ENCODE results near the gene AMPD3. TPM values are rescaled to one million over a fixed set of nuclear protein-coding genes. Genes with fewer than 3 reads are reported as not detected.

Gene AMPD3
- 20.1 TPM for total RNA-seq

DNA sequence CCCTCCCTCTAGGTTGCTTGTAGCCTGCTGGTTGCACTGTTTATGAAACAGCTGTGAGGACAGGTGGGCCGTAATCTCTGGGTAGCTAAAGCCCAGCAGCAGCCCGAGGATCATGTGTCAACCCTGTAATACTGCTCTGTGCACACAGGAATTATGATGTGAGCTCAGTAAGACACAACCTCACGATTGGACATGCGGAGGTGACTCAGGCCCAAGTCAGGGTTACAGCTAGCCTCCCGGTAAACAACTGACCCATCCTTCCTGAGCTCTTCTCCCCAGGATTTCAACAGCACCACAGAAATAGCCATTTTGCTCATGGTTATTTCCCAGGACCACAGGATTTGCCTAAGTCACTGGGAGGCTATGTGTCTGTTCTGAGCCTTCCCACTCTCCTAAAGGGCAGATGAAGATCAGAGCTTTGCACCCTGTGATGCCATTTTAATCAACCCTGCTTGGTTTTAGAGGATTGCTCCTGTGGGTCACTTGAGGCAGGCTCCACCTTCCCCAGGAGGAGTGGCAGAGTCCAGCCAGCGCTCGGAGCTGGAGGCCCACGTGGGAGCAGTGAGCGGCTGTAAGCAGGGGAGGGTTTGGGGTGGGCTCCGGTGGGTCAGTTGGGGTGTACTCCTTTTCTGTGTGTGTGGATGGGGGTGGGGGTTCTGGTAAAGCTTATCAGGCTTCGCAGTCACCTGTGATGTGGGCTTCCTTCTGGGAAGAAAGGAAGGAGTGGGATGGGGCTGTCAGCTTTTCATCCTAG lies at the start of gene AMPD3:
AMPD3 (plus strand) TSS at position 387 of the 754 bp plus-strand sequence. CDS start 6,256 bp downstream, outside the sequence.
- peak within 1 kb of the TSS; percentile 49 for H3K4me3 ChIP-seq (ENCODE audit: low read length)
- no peaks in the 10 kb centered on the region for H3K9me3 ChIP-seq (ENCODE audit: low read depth, low read length)
- no peaks in the 10 kb centered on the region for H3K27me3 ChIP-seq (ENCODE audit: insufficient read depth, low read length)
- peaks cover 78% of the 10 kb centered on the region for H3K4me1 ChIP-seq (ENCODE audit: insufficient read depth, low read length)

DNA sequence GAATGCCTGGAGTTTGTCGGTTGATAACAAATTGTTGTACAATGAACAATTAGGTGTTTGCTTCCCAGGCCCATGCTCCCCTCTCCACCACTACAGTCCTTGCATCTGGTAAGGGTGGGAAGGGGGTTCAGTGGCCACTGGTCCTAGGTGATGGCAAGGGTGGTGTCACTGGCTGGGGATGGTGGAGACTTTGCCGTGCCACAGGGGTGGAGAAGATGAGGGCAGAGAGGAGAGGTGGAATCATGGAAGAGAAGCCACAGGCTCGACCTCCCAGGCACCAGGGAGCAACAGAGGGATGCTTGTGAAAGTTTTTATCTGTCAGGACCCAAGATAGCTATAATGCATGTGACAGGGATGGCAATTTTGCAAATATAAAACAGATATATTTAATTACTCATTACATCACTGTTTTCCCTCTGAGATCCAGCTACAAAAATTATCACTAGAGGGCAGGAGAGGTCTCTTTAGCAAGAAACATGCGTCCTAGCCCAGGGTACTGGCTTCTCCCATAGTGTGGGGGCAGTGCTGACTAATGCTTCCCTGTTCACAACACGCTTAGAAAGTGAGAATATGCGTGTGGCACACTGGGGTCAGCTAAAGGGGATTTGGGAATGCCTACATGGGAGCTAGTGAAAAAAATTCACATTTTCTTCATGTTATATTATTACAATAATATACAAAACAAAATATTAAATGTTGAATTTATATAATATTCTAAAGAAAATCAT lies 49.0 kb upstream of the AMPD3 start:
- no peaks in the 10 kb centered on the region for H3K27me3 ChIP-seq (ENCODE audit: insufficient read depth, low read length)
- no peaks in the 10 kb centered on the region for H3K9me3 ChIP-seq (ENCODE audit: low read depth, low read length)
- H3K4me3 ChIP-seq (ENCODE audit: low read length) = no peak overlapping the region
- H3K4me1 ChIP-seq (ENCODE audit: insufficient read depth, low read length) = peaks cover 39% of the 10 kb centered on the region

DNA sequence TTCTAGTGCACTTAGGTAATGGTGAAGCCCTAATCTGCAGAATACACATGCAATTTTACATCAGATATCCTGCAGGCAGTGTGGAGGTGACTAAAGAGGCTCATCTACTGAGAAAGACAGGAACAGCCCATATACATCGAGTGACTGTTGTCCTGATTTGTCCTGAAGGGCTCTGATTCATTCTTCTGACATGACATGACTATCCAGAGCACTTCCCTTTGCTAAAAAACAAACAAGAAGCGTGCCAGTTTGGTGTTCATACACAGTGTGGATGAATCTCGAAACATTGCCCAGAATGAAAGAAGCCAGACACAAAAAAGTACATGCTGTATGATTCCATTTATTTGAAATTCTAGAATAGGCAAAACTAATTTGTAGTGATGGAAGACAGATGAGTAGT lies 48.0 kb upstream of the AMPD3 start:
- Histone ChIP-seq H3K27me3 (ENCODE audit: insufficient read depth, low read length) (no peaks in the 10 kb centered on the region), H3K4me3 (ENCODE audit: low read length) (no peak overlapping the region), H3K4me1 (ENCODE audit: insufficient read depth, low read length) (peaks cover 29% of the 10 kb centered on the region), H3K9me3 (ENCODE audit: low read depth, low read length) (no peaks in the 10 kb centered on the region)

DNA sequence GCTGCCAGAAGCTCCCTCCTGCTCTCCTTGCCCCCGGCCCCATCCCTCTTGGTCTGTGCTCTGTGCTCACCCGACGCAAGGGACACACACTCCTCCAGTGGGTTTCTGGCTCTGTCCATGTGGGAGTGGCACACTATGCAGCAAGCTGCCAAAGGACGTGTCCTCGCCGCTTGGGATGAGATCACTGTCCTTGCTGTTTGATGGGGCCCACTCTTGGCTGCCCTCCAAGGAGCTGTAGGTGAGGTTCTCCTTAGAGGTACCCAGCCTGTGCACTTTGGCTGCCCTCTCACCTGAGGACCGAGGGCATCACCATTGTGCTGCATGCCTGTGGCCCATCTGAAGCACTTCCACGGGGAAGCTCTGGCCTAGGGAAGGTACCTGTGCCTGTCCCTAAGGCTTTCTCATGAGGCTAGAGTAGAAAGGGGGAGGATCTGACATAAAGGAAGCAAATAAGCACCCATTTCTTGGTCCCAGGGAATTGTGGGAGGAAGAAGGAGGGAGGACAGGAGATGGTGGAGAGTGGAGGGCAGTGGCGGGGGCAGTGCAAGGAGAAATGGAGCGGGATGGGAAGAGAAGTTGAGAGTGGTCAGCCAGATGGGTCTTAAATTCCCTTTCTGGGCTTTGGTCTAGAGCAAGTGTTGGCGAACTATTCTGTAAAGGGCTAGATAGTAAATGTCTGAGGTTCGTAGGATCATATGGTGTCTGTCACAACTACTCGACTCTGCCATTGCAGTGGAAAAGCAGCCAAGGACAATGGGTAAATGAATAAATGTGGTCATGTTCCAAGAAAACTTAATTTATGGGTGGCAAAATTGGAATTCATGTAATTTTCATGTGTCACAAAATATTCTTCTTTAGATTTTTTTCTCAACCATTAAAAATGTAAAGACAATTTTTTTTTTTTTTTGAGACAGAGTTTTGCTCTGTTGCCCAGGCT lies 47.0 kb upstream of the AMPD3 start:
- Histone ChIP-seq H3K9me3 (ENCODE audit: low read depth, low read length) (no peaks in the 10 kb centered on the region), H3K27me3 (ENCODE audit: insufficient read depth, low read length) (no peaks in the 10 kb centered on the region), H3K4me3 (ENCODE audit: low read length) (no peak overlapping the region), H3K4me1 (ENCODE audit: insufficient read depth, low read length) (peaks cover 24% of the 10 kb centered on the region)

DNA sequence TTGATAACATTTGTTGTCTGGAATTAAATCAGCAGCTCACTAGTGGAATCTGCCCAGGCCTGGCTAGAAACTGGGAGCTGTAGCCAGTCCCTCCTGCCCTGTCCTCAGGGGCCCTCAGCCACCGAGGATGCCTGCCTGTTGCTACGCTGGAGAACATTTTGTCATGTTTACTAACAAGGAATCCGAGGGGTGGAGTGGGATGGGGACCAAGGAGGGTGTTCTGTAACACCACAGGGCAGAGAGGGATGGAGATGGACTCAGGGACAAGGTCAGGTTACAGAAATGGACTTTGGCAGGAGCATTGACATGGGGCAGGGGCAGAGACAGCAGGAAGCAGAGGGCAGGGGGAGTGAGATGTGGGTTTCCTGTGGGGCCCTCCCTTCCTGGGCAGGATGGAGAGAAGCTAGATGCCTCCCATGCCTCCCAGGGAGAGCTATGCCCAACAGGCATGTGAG lies 45.8 kb upstream of the AMPD3 start:
- Histone ChIP-seq H3K27me3 (ENCODE audit: insufficient read depth, low read length) (no peaks in the 10 kb centered on the region), H3K4me3 (ENCODE audit: low read length) (no peak overlapping the region), H3K9me3 (ENCODE audit: low read depth, low read length) (no peaks in the 10 kb centered on the region), H3K4me1 (ENCODE audit: insufficient read depth, low read length) (peaks cover 37% of the 10 kb centered on the region)

DNA sequence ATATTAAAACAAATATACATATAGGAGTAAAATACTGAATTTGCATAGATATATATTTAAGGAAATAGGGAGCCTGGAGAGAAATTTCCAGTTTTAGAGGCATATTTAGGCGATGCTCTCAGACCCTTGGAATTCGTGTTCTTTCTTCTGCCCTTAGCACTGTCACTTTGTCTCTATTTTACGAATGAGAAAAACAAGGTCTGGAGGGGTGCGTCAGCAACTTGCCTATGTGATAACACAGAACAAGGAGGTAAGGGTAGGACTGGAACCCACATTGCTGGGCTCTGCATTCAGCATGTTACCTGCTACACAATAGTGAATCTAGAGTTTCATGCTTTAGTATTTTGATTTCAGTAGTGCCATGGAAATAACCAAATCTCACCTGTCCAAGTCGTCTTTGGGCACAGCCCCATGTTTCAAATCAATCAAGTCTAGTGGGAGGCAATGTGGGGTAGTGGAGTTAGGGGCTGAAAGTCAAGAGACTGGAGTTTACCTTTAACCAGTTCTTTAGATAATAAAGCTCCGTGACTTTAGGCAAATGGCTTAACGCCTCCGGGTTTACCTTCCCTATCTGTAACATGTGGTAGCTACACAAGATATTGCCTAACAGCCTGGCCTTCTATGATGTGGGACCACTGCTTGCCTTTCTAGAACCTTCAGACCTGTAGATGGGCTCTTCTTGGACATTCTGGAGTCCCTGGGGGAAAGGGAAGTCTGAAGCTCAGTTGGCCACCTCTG lies 44.8 kb upstream of the AMPD3 start:
- H3K4me3 ChIP-seq (ENCODE audit: low read length) = no peak overlapping the region
- peaks cover 47% of the 10 kb centered on the region for H3K4me1 ChIP-seq (ENCODE audit: insufficient read depth, low read length)
- no peaks in the 10 kb centered on the region for H3K9me3 ChIP-seq (ENCODE audit: low read depth, low read length)
- no peaks in the 10 kb centered on the region for H3K27me3 ChIP-seq (ENCODE audit: insufficient read depth, low read length)

DNA sequence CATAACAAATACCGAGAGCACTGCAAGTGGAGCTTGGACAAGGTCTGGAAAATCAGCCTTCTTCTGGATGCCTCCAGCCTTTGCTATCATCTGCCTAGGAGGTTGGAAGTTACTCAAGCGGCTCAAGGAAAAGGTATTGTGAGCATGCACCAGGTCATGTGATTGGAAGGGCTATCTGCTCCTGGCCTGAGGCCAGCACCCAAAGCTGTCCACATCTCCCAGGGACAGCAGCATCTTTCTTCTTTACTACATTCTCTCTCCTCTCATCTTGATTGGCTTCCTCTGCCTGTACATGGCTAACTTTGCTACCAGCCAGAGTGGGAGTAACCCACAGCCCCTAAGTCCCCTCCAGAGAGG lies 44.2 kb upstream of the AMPD3 start:
- H3K4me1 ChIP-seq (ENCODE audit: insufficient read depth, low read length) = peaks cover 51% of the 10 kb centered on the region
- no peaks in the 10 kb centered on the region for H3K9me3 ChIP-seq (ENCODE audit: low read depth, low read length)
- no peaks in the 10 kb centered on the region for H3K27me3 ChIP-seq (ENCODE audit: insufficient read depth, low read length)
- H3K4me3 ChIP-seq (ENCODE audit: low read length) = no peak overlapping the region

DNA sequence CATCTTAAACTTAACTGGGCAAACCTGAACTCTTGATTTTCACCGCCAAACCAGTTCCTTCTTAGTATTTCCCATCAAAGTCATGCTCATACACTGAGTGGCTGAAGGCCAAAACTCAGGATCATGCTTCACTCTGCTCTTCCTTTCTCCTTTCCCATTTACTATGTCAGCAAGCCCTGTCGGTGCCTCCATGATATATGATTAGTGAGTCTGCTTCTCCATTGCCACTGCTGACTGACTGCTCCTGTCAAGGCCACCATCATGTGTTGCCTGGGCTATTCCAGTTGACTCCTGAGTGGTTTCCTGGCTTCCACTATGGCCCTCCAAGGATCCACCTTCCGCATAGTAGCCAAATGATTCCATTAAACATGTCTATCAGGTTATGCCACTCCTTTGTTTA lies 42.8 kb upstream of the AMPD3 start:
- peaks cover 42% of the 10 kb centered on the region for H3K4me1 ChIP-seq (ENCODE audit: insufficient read depth, low read length)
- H3K9me3 ChIP-seq (ENCODE audit: low read depth, low read length) = no peaks in the 10 kb centered on the region
- H3K27me3 ChIP-seq (ENCODE audit: insufficient read depth, low read length) = no peaks in the 10 kb centered on the region
- no peak overlapping the region for H3K4me3 ChIP-seq (ENCODE audit: low read length)

DNA sequence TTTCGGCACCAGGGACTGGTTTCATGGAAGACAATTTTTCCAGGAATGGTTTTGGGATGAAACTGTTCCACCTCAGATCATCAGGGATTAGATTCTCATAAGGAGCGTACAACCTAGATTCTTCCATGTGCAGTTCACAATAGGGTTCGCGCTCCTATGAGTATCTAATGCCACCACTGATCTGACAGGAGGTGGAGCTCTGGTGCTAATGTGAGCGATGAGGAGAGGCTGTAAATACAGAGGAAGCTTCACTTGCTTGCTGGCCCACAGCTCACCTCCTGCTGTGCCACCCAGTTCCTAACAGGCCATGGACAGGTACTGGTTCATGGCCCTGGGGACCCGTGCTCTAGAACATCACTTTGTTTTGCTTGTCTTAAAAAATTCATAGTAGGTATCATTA lies 41.8 kb upstream of the AMPD3 start:
- no peaks in the 10 kb centered on the region for H3K9me3 ChIP-seq (ENCODE audit: low read depth, low read length)
- peaks cover 41% of the 10 kb centered on the region for H3K4me1 ChIP-seq (ENCODE audit: insufficient read depth, low read length)
- H3K4me3 ChIP-seq (ENCODE audit: low read length) = no peak overlapping the region
- no peaks in the 10 kb centered on the region for H3K27me3 ChIP-seq (ENCODE audit: insufficient read depth, low read length)

DNA sequence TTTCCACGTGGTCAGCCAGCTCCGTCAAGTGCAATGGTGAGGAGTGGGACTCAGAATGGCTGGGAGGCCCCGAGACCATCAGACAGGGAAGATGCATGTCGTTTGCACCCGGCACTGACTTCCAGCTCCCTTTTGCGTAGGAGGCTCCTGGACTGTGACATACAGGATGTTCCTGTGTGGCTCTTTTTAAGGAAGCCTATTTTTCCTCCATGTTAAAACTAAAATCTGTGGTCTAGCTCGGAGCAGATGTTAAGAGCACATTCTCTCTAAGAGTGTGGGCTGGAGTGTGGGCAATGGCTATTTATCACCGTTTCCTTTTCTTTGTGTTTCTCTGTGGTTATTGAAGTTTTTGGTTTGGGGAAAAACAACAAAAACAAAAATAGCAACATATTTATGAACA lies 40.9 kb upstream of the AMPD3 start:
- H3K4me3 ChIP-seq (ENCODE audit: low read length) = no peak overlapping the region
- H3K9me3 ChIP-seq (ENCODE audit: low read depth, low read length) = no peaks in the 10 kb centered on the region
- H3K4me1 ChIP-seq (ENCODE audit: insufficient read depth, low read length) = peaks cover 36% of the 10 kb centered on the region
- H3K27me3 ChIP-seq (ENCODE audit: insufficient read depth, low read length) = no peaks in the 10 kb centered on the region

DNA sequence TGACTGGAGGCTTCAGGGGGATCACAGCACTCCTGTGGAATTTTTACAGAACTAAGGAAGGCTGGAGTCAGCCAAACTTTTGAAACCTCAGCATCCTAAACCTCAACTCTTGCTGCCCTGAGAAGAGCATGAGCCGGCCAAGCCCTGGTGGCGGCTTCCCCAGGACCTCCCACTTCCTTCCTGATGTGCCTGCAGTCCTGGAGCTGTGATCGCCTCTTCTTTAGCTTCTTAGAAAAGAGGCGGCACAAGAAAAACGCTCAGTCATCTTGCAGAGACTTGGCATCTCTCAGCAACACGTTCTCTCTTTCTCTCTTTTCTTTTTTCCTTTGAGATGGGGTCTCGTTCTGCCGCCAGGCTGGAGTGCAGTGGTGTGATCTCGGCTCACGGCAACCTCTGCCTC lies 40.4 kb upstream of the AMPD3 start:
- H3K4me3 ChIP-seq (ENCODE audit: low read length) = no peak overlapping the region
- H3K4me1 ChIP-seq (ENCODE audit: insufficient read depth, low read length) = peaks cover 31% of the 10 kb centered on the region
- no peaks in the 10 kb centered on the region for H3K9me3 ChIP-seq (ENCODE audit: low read depth, low read length)
- no peaks in the 10 kb centered on the region for H3K27me3 ChIP-seq (ENCODE audit: insufficient read depth, low read length)

DNA sequence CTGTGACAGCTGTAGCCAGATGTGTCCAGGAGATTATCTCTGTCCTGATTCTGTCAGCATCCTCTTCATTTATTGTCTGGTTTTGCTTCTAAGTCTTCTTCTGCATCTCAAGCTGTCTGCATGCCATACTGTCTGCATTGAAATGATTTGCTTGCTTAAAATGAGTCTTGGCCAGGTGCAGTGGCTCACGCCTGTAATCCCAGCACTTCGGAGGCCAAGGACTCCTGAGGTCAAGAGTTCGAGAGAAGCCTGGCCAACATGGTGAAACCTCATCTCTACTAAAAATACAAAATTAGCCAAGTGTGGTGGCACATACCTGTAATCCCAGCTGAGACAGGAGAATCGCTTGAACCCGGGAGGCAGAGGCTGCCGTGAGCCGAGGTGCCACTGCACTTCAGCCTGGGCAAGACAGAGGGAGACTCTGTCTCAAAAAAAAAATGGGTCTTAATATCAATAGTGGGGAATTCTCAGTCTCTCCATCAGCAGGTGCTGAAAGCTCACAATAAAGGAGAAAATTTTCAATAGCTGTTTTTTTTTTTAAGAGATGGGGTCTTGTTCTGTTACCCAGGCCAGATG lies 39.2 kb upstream of the AMPD3 start:
- Histone ChIP-seq H3K4me1 (ENCODE audit: insufficient read depth, low read length) (peaks cover 28% of the 10 kb centered on the region), H3K27me3 (ENCODE audit: insufficient read depth, low read length) (no peaks in the 10 kb centered on the region), H3K4me3 (ENCODE audit: low read length) (no peak overlapping the region), H3K9me3 (ENCODE audit: low read depth, low read length) (no peaks in the 10 kb centered on the region)

DNA sequence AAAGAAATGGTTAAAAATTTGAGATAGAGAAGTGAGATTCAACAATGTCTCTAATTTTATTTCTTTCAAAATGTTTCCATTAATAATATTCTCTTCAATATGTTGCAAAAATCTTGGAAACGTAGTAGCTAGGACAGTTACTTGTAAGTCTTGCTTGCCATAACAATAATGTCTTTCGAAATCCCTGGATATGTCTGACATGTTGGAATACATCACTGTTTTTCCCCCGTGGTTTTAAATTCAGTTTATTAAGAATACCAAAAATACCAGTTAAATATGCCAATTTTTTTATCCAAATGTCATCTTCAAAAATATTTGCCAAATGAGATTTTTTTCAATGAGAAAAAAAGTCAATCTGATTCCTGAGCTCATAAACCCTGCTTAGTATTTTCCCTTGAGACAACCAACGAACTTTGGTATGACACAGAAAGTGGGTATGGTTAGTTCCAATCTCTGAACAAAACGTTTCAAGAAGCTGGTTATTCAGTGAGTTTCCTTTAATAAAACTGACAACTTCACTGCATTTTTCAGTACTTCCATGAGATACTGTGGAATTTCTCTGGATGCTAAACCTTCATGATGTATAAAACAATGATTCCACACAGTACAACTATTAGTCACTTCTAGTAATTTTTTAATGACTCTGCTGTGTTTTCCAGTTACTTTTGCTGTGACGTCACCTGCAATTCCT lies 36.7 kb upstream of the AMPD3 start:
- H3K27me3 ChIP-seq (ENCODE audit: insufficient read depth, low read length) = no peaks in the 10 kb centered on the region
- no peak overlapping the region for H3K4me3 ChIP-seq (ENCODE audit: low read length)
- H3K9me3 ChIP-seq (ENCODE audit: low read depth, low read length) = no peaks in the 10 kb centered on the region
- peaks cover 23% of the 10 kb centered on the region for H3K4me1 ChIP-seq (ENCODE audit: insufficient read depth, low read length)

DNA sequence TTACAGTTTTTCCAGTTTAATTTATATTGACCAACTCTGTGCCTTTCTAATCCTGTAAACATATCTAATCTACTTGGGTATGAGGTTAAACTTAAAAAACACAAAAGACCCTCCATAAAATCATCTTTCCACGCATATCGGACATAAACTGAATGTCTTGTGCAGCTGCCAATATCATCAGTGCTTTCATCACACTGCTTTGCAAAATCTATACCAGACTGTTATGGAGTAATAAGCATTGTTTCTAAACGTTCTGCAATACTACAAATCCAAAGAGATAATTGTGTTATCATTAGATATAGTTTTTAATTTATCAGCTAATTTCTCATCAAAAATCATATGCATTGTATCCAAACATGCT lies 36.1 kb upstream of the AMPD3 start:
- Histone ChIP-seq H3K27me3 (ENCODE audit: insufficient read depth, low read length) (no peaks in the 10 kb centered on the region), H3K9me3 (ENCODE audit: low read depth, low read length) (no peaks in the 10 kb centered on the region), H3K4me1 (ENCODE audit: insufficient read depth, low read length) (peaks cover 18% of the 10 kb centered on the region), H3K4me3 (ENCODE audit: low read length) (no peak overlapping the region)

Data from mononuclear cell (primary cell).